Kidney epithelial cell (primary cell): ENCODE measurements around the gene NME7. TPM values are rescaled to one million over a fixed set of nuclear protein-coding genes. Genes with fewer than 3 reads are reported as not detected.

ENCODE experiments used
- DNase-seq: peaks from one replicate; pipeline ENCODE4 v3.0.0-alpha.2; 2010; ENCODE audit warnings: low read depth
- H3K27me3 ChIP-seq: 2 replicates; pipeline ENCODE4 v1.6.0; 2011; ENCODE audit warnings: low read length; ENCODE audit not compliant: control insufficient read depth, insufficient read depth
- H3K36me3 ChIP-seq: 2 replicates; pipeline ENCODE4 v1.5.1; 2011; ENCODE audit warnings: low read length; ENCODE audit not compliant: control insufficient read depth, insufficient read depth
- H3K4me3 ChIP-seq: 2 replicates; pipeline ENCODE4 v1.5.1; 2011; ENCODE audit warnings: low read depth, mild to moderate bottlenecking, control low read depth, low read length
- total RNA-seq: library from RNA; depleted of rRNA; stranded (reverse); fragments of >200 nt; gene quantifications from 2 replicates; pipeline ENCODE4 v1.2.3, GENCODE V29; 2015
- TF ChIP-seq, protein P1 (sequence below): IDR thresholded peaks from 2 replicates; pipeline ENCODE4 v1.5.1; 2011; ENCODE audit warnings: mild to moderate bottlenecking, moderate library complexity, low read length, control low read depth, inconsistent platforms; ENCODE audit not compliant: insufficient read depth, poor library complexity, severe bottlenecking

NME7 gene
- total RNA-seq, 1 donor from 2014 or later: 24.4 TPM

GRCh38 chr1:169330927-169331326 is 36.7 kb downstream of the NME7 start:
- TF ChIP-seq, protein P1, sequence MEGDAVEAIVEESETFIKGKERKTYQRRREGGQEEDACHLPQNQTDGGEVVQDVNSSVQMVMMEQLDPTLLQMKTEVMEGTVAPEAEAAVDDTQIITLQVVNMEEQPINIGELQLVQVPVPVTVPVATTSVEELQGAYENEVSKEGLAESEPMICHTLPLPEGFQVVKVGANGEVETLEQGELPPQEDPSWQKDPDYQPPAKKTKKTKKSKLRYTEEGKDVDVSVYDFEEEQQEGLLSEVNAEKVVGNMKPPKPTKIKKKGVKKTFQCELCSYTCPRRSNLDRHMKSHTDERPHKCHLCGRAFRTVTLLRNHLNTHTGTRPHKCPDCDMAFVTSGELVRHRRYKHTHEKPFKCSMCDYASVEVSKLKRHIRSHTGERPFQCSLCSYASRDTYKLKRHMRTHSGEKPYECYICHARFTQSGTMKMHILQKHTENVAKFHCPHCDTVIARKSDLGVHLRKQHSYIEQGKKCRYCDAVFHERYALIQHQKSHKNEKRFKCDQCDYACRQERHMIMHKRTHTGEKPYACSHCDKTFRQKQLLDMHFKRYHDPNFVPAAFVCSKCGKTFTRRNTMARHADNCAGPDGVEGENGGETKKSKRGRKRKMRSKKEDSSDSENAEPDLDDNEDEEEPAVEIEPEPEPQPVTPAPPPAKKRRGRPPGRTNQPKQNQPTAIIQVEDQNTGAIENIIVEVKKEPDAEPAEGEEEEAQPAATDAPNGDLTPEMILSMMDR: no peak
- H3K4me3 ChIP-seq: no peak overlapping the region

DNA sequence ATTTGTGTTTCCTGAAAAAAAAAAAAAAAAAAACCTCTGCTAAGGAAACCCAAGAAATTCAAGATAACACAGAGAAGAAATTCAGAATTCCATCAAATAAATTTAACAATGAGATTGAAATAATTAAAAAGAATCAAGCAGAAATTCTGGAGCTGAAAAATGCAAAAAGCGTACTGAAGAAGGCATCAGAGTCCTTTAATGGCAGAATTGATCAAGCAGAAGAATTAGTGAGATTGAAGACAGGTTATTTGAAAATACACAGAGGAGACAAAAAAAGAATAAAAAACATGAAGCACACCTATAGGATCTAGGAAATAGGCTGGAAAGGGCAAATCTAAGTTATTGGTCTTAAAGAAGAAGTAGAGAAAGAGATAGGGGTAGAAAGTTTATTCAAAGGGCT is 38.2 kb downstream of the NME7 start:
- Histone ChIP-seq H3K4me3 (no peak overlapping the region), H3K27me3 (no peaks in the 10 kb centered on the region), H3K36me3 (no peaks in the 10 kb centered on the region)
- DNase-seq: no peak
- TF ChIP-seq, protein P1: no peak

More at GRCh38 chr1:169330927-169331326, 36.7 kb downstream of the NME7 start:
- no peaks in the 10 kb centered on the region for H3K27me3 ChIP-seq
- no peaks in the 10 kb centered on the region for H3K36me3 ChIP-seq
- DNase-seq: no peak

- DNase-seq: no peak
- Histone ChIP-seq H3K4me3 (no peak overlapping the region), H3K27me3 (no peaks in the 10 kb centered on the region), H3K36me3 (no peaks in the 10 kb centered on the region)
- TF ChIP-seq, protein P1: no peak
Observed at GRCh38 chr1:169327875-169328274, 39.7 kb downstream of the NME7 start.

- DNase-seq: no peak
- TF ChIP-seq, protein P1: no peak
- no peak overlapping the region for H3K4me3 ChIP-seq
- no peaks in the 10 kb centered on the region for H3K27me3 ChIP-seq
- H3K36me3 ChIP-seq: no peaks in the 10 kb centered on the region
Observed at GRCh38 chr1:169326956-169327268, 40.7 kb downstream of the NME7 start.

GRCh38 chr1:169326261-169326955 is 41.2 kb downstream of the NME7 start:
- Histone ChIP-seq H3K27me3 (no peaks in the 10 kb centered on the region), H3K4me3 (no peak overlapping the region), H3K36me3 (no peaks in the 10 kb centered on the region)
- TF ChIP-seq, protein P1: no peak
- no peak for DNase-seq

DNA sequence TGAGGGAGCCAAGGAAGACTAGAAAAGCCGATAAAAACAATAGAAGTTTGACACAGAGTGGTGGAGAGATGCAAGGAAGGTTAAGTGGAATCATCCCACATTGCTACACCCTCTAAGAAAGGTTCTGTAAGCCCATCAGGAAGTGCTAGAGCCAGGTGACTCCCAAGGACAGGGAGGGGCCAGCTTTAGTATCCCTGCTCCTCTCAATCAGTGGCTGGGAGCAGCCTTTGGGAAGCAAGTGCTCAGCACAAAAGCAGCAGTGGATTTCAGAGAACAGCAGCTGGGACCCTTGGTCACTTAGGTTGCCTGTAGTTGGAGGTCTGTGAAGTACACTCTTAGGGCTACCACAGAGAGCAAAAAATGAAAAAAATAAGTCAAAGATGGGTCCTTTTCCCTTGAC is 42.5 kb downstream of the NME7 start:
- TF ChIP-seq, protein P1: no peak
- no peak for DNase-seq
- no peaks in the 10 kb centered on the region for H3K36me3 ChIP-seq
- H3K4me3 ChIP-seq: no peak overlapping the region
- H3K27me3 ChIP-seq: no peaks in the 10 kb centered on the region
